Epithelial cell of esophagus (primary cell): ENCODE data around the gene FDX2.
A peak's percentile ranks its signal among the peaks of the same experiment; 100 is the strongest.

Experiments
- DNase-seq: peaks from one replicate; pipeline ENCODE4 v3.0.0; 2010; ENCODE audit warnings: low read depth
- H3K4me3 ChIP-seq: 2 replicates; pipeline ENCODE4 v1.5.1; 2011; ENCODE audit warnings: mild to moderate bottlenecking, low read length, control low read depth
- CTCF ChIP-seq: IDR thresholded peaks from 2 replicates; pipeline ENCODE4 v1.5.1; 2011; ENCODE audit warnings: low read depth, mild to moderate bottlenecking, low read length, control low read depth, inconsistent platforms; ENCODE audit not compliant: insufficient read depth; ENCODE audit errors: missing control alignments

Gene FDX2

GRCh38 chr19:10316229-10317044 is 622 bp upstream of the FDX2 start:
- no peak for DNase-seq
- TF ChIP-seq CTCF, result no peak
- H3K4me3 ChIP-seq, result no peak overlapping the region

- no peak within 1 kb of the TSS for H3K4me3 ChIP-seq
- no peak for TF ChIP-seq CTCF
- no peak for DNase-seq
These were observed 6.4 kb downstream of the FDX2 start, which contains the start of gene ZGLP1 for GRCh38 chr19:10309423-10309822. Gene ZGLP1 (minus strand): TSS chr19:10309815.

DNA sequence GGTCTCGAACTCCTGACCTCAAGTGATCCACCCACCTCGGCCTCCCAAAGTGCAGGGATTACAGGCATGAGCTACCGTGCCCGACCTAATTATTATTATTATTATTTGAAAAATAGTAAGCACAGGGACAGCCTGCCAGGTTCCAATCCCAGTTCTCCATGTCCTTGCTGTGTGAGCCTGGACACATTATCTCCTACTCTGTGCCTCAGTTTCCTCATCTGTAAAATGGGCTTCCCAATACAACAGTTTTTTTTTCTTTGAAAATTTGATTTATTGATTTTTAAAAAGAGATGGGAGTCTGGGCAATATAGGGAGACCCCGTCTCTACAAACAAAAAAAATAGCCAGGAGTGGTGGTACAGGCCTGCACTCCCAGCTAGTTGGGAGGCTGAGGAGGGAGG is 9.5 kb downstream of the FDX2 start:
- no peak for DNase-seq
- no peak overlapping the region for H3K4me3 ChIP-seq
- no peak for TF ChIP-seq CTCF

DNA sequence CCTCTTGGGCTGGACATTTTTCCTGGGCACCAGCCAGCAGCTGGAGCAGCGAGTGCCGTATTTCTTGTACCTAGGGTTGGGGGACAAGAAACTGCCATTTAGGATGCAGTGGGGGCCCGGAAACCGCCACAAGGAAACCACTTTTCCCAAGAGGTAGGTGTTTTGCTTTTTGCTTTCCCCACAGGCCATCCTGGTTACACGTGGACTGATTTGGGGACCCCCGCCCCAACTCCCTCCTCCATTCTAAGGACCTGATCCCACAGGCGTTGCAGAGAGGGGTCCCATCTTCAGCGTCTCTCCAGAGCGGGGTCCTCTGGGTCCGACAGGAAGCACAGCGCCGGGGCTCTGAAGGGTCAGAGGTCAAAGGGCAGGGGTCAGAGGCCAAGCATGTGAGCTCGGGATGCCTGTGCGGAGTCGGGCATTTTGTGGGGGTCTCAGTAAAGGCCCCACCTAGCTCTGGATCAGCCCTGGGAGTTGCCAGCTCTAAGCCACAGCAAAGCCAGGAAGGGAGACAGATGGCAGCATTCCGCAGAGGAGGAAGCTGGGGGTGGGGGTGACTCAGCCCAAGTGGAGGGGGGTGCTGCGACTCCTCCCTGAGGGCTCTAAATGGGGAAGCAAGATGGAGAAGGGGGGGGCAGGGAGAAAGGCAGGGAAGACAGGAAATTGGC is 10.5 kb downstream of the FDX2 start:
- DNase-seq, result peak; percentile 52
- no peak for TF ChIP-seq CTCF
- no peak overlapping the region for H3K4me3 ChIP-seq

- no peak overlapping the region for H3K4me3 ChIP-seq
- TF ChIP-seq CTCF, result no peak
- DNase-seq, result no peak
These were observed 16.0 kb downstream of the FDX2 start for GRCh38 chr19:10299545-10300458.

- TF ChIP-seq CTCF, result no peak
- no peak for DNase-seq
- no peak overlapping the region for H3K4me3 ChIP-seq
These were observed 19.8 kb downstream of the FDX2 start for GRCh38 chr19:10295847-10296591.
